IPS-18a (cell line): ENCODE results near the gene NTHL1.
"Not testable (repeated sequence)": the region's sequence is repeated elsewhere in the genome, so short reads cannot be mapped to it uniquely, and the experiment has no call there.

Experiments used
- H3K27ac ChIP-seq: one replicate; pipeline ENCODE4 v1.5.1; 2013; ENCODE audit warnings: low read length
- H3K27me3 ChIP-seq: one replicate; pipeline ENCODE4 v1.6.1; 2013; ENCODE audit warnings: mild to moderate bottlenecking, low read length; ENCODE audit not compliant: control insufficient read depth, insufficient read depth
- H3K36me3 ChIP-seq: one replicate; pipeline ENCODE4 v1.6.1; 2013; ENCODE audit warnings: low read depth, low read length; ENCODE audit not compliant: control insufficient read depth
- H3K4me1 ChIP-seq: one replicate; pipeline ENCODE4 v1.6.1; 2013; ENCODE audit warnings: low read depth, low read length; ENCODE audit not compliant: control insufficient read depth
- H3K4me3 ChIP-seq: one replicate; pipeline ENCODE4 v1.5.1; 2013; ENCODE audit warnings: low read length
- H3K9ac ChIP-seq: one replicate; pipeline ENCODE4 v1.6.1; 2013; ENCODE audit warnings: mild to moderate bottlenecking, low read length, moderate library complexity
- H3K9me3 ChIP-seq: one replicate; pipeline ENCODE4 v1.6.1; 2013; ENCODE audit warnings: low read depth, low read length; ENCODE audit not compliant: control insufficient read depth

NTHL1 gene

GRCh38 chr16:2019518-2019920 is 28.1 kb downstream of the NTHL1 start, which contains the start of gene NPW:
TSS of gene NPW (plus strand) at chr16:2019785.
- H3K27me3 ChIP-seq, result peaks cover 48% of the 10 kb centered on the region
- H3K9me3 ChIP-seq, result no peaks in the 10 kb centered on the region
- H3K27ac ChIP-seq, result no peak within 1 kb of the TSS
- H3K4me3 ChIP-seq, result peak within 1 kb of the TSS; percentile 53
- no peaks in the 10 kb centered on the region for H3K36me3 ChIP-seq
- no peaks in the 10 kb centered on the region for H3K4me1 ChIP-seq
- H3K9ac ChIP-seq, result no peak within 1 kb of the TSS

- Histone ChIP-seq H3K4me3 (no peak overlapping the region), H3K9ac (no peak overlapping the region), H3K36me3 (no peaks in the 10 kb centered on the region), H3K9me3 (no peaks in the 10 kb centered on the region), H3K27ac (no peak overlapping the region), H3K27me3 (peaks cover 29% of the 10 kb centered on the region), H3K4me1 (no peaks in the 10 kb centered on the region)
Observed at GRCh38 chr16:2016407-2016922, 31.2 kb downstream of the NTHL1 start.

- H3K27ac ChIP-seq, result no peak overlapping the region
- no peaks in the 10 kb centered on the region for H3K36me3 ChIP-seq
- H3K9me3 ChIP-seq, result no peaks in the 10 kb centered on the region
- no peak overlapping the region for H3K9ac ChIP-seq
- no peak overlapping the region for H3K4me3 ChIP-seq
- peaks cover 23% of the 10 kb centered on the region for H3K27me3 ChIP-seq
- no peaks in the 10 kb centered on the region for H3K4me1 ChIP-seq
Observed at GRCh38 chr16:2015947-2016208, 31.8 kb downstream of the NTHL1 start.

- Histone ChIP-seq H3K4me3 (no peak overlapping the region), H3K27me3 (peaks cover 17% of the 10 kb centered on the region), H3K36me3 (no peaks in the 10 kb centered on the region), H3K9me3 (no peaks in the 10 kb centered on the region), H3K4me1 (peaks cover 3% of the 10 kb centered on the region), H3K9ac (no peak overlapping the region), H3K27ac (no peak overlapping the region)
Observed at GRCh38 chr16:2015117-2015946, 32.3 kb downstream of the NTHL1 start.

- Histone ChIP-seq H3K36me3 (no peaks in the 10 kb centered on the region), H3K27ac (no peak overlapping the region), H3K9ac (no peak overlapping the region), H3K9me3 (no peaks in the 10 kb centered on the region), H3K4me1 (peaks cover 7% of the 10 kb centered on the region), H3K27me3 (no peaks in the 10 kb centered on the region), H3K4me3 (no peak overlapping the region)
Observed at GRCh38 chr16:2013527-2013926, 34.1 kb downstream of the NTHL1 start.

- not testable (repeated sequence) for H3K36me3 ChIP-seq, H3K9ac ChIP-seq, H3K4me3 ChIP-seq, H3K27me3 ChIP-seq, H3K27ac ChIP-seq, H3K9me3 ChIP-seq
- peaks cover 14% of the 10 kb centered on the region for H3K4me1 ChIP-seq
Observed at GRCh38 chr16:2011726-2012125, 35.9 kb downstream of the NTHL1 start.

GRCh38 chr16:2009791-2010510 is 37.7 kb downstream of the NTHL1 start, which contains the start of gene ZNF598:
TSS of gene ZNF598 (minus strand) at chr16:2009821.
- Histone ChIP-seq H3K4me1 (peaks cover 14% of the 10 kb centered on the region), H3K27ac (peak within 1 kb of the TSS; percentile 93), H3K36me3 (no peaks in the 10 kb centered on the region)

GRCh38 chr16:2009164-2009711 is 38.4 kb downstream of the NTHL1 start:
- H3K9ac ChIP-seq, result peak overlapping the region; percentile 73
- peak overlapping the region; percentile 78 for H3K4me3 ChIP-seq
- no peaks in the 10 kb centered on the region for H3K27me3 ChIP-seq
- no peak overlapping the region for H3K27ac ChIP-seq
- no peaks in the 10 kb centered on the region for H3K36me3 ChIP-seq
- peaks cover 16% of the 10 kb centered on the region for H3K4me1 ChIP-seq
- H3K9me3 ChIP-seq, result no peaks in the 10 kb centered on the region

More at GRCh38 chr16:2009791-2010510, 37.7 kb downstream of the NTHL1 start, which contains the start of gene ZNF598:
- Histone ChIP-seq H3K27me3 (no peaks in the 10 kb centered on the region), H3K9me3 (no peaks in the 10 kb centered on the region), H3K9ac (peak within 1 kb of the TSS; percentile 97), H3K4me3 (peak within 1 kb of the TSS; percentile 98)

- Histone ChIP-seq H3K4me3 (peak overlapping the region; percentile 78), H3K27me3 (no peaks in the 10 kb centered on the region), H3K27ac (no peak overlapping the region), H3K4me1 (peaks cover 19% of the 10 kb centered on the region), H3K9ac (peak overlapping the region; percentile 73), H3K36me3 (no peaks in the 10 kb centered on the region), H3K9me3 (no peaks in the 10 kb centered on the region)
Observed at GRCh38 chr16:2008631-2009163, 38.9 kb downstream of the NTHL1 start.

GRCh38 chr16:2008009-2008526 is 39.6 kb downstream of the NTHL1 start:
- peak overlapping the region; percentile 3 for H3K9ac ChIP-seq
- no peak overlapping the region for H3K27ac ChIP-seq
- H3K27me3 ChIP-seq, result no peaks in the 10 kb centered on the region
- no peaks in the 10 kb centered on the region for H3K9me3 ChIP-seq
- H3K4me3 ChIP-seq, result peak overlapping the region; percentile 78
- H3K36me3 ChIP-seq, result peaks cover 3% of the 10 kb centered on the region
- peaks cover 19% of the 10 kb centered on the region for H3K4me1 ChIP-seq
